ENCODE results near the gene AMMECR1. TPM values are rescaled to one million over a fixed set of nuclear protein-coding genes. Genes with fewer than 3 reads are reported as not detected.

The AMMECR1 gene
- total RNA-seq, 4 donors from 2014 or later: 1.0 to 12.1 (median 6.9) TPM

GRCh38 chrX:110311437-110312230, 6.3 kb downstream of the AMMECR1 start:
- intact Hi-C loops (cut with DNase I; ENCODE audit: low total_unique reads): no loop called here
- no peaks in the 10 kb centered on the region for H3K9me3 ChIP-seq
- no peak for TF ChIP-seq POLR2A (IDR thresholded peaks at IDR 0.05)
- H3K36me3 ChIP-seq: no peaks in the 10 kb centered on the region
- H3K27me3 ChIP-seq: no peaks in the 10 kb centered on the region
- H3K4me3 ChIP-seq: no peak overlapping the region
- no peak for DNase-seq
- H3K4me1 ChIP-seq: no peaks in the 10 kb centered on the region
- H3K27ac ChIP-seq: no peak overlapping the region

GRCh38 chrX:110310896-110311295, 7.0 kb downstream of the AMMECR1 start:
- Histone ChIP-seq H3K27me3 (no peaks in the 10 kb centered on the region), H3K4me1 (no peaks in the 10 kb centered on the region), H3K36me3 (no peaks in the 10 kb centered on the region), H3K4me3 (no peak overlapping the region), H3K27ac (no peak overlapping the region), H3K9me3 (no peaks in the 10 kb centered on the region)
- intact Hi-C loops (cut with DNase I; ENCODE audit: low total_unique reads): no loop called here
- no peak for DNase-seq
- TF ChIP-seq POLR2A (IDR thresholded peaks at IDR 0.05) (no peak), CTCF (IDR thresholded peaks at IDR 0.05) (no peak)

- no peak for DNase-seq
- H3K36me3 ChIP-seq: no peaks in the 10 kb centered on the region
- no peaks in the 10 kb centered on the region for H3K27me3 ChIP-seq
- intact Hi-C loops (cut with DNase I; ENCODE audit: low total_unique reads): no loop called here
- H3K27ac ChIP-seq: no peak overlapping the region
- TF ChIP-seq CTCF (IDR thresholded peaks at IDR 0.05): no peak
- TF ChIP-seq POLR2A (IDR thresholded peaks at IDR 0.05): no peak
- H3K4me3 ChIP-seq: no peak overlapping the region
- H3K9me3 ChIP-seq: no peaks in the 10 kb centered on the region
- H3K4me1 ChIP-seq: no peaks in the 10 kb centered on the region
Measured at GRCh38 chrX:110310000-110310790, 7.7 kb downstream of the AMMECR1 start.

- intact Hi-C loops (cut with DNase I; ENCODE audit: low total_unique reads): no loop called here
- Histone ChIP-seq H3K4me3 (no peak overlapping the region), H3K4me1 (no peaks in the 10 kb centered on the region), H3K36me3 (no peaks in the 10 kb centered on the region), H3K27me3 (no peaks in the 10 kb centered on the region), H3K27ac (no peak overlapping the region), H3K9me3 (no peaks in the 10 kb centered on the region)
- DNase-seq: no peak
- TF ChIP-seq CTCF (IDR thresholded peaks at IDR 0.05): no peak
- no peak for TF ChIP-seq POLR2A (IDR thresholded peaks at IDR 0.05)
Measured at GRCh38 chrX:110308220-110308619, 9.7 kb downstream of the AMMECR1 start.

GRCh38 chrX:110304884-110305283, 13.0 kb downstream of the AMMECR1 start:
- no peaks in the 10 kb centered on the region for H3K4me1 ChIP-seq
- H3K36me3 ChIP-seq: no peaks in the 10 kb centered on the region
- H3K27me3 ChIP-seq: no peaks in the 10 kb centered on the region

More at GRCh38 chrX:110304884-110305283, 13.0 kb downstream of the AMMECR1 start:
- H3K9me3 ChIP-seq: no peaks in the 10 kb centered on the region
- TF ChIP-seq POLR2A (IDR thresholded peaks at IDR 0.05) (no peak), CTCF (IDR thresholded peaks at IDR 0.05) (no peak)
- no peak for DNase-seq
- intact Hi-C loops (cut with DNase I; ENCODE audit: low total_unique reads): no loop called here
- no peak overlapping the region for H3K27ac ChIP-seq
- H3K4me3 ChIP-seq: no peak overlapping the region

Measured in uterus (tissue), 4 donors.